Brain microvascular endothelial cell (primary cell): ENCODE data around the gene EXOC1.

Experiments
- DNase-seq: peaks from one replicate; pipeline ENCODE4 v3.0.0-alpha.2; 2020
- H3K27ac ChIP-seq: fragments of 250-450 bp; sonication (Bioruptor Pico); 2 replicates; pipeline ENCODE4 v1.5.1; 2020; ENCODE audit warnings: mild to moderate bottlenecking, moderate library complexity
- H3K27me3 ChIP-seq: fragments of 250-450 bp; sonication (Bioruptor Pico); replicated peaks from 2 replicates; pipeline ENCODE4 v1.5.1; 2020; ENCODE audit warnings: mild to moderate bottlenecking
- H3K36me3 ChIP-seq: fragments of 250-450 bp; sonication (Bioruptor Pico); replicated peaks from 2 replicates; pipeline ENCODE4 v1.5.1; 2020; ENCODE audit warnings: mild to moderate bottlenecking
- H3K4me3 ChIP-seq: 2 replicates; pipeline ENCODE4 v1.5.1; 2011; ENCODE audit warnings: low read depth, mild to moderate bottlenecking, control low read depth, low read length, moderate library complexity
- CTCF ChIP-seq: IDR thresholded peaks from 2 replicates; pipeline ENCODE4 v1.5.1; 2011; ENCODE audit warnings: low read depth, mild to moderate bottlenecking, moderate library complexity, low read length, control low read depth, inconsistent platforms; ENCODE audit errors: missing control alignments
- in situ Hi-C: cut with HindIII; loops from 2 replicates; pipeline ENCODE4 v1.10.0; 2017; ENCODE audit warnings: low sequenced_read_pairs, low pct_ligation_motif_present

Gene EXOC1

GRCh38 chr4:55859711-55860110 lies 6.3 kb downstream of the EXOC1 start:
- Histone ChIP-seq H3K27ac (no peak overlapping the region), H3K36me3 (no peaks in the 10 kb centered on the region), H3K27me3 (no peaks in the 10 kb centered on the region), H3K4me3 (no peak overlapping the region)
- DNase-seq, result no peak
- in situ Hi-C loops, result no loop called here
- TF ChIP-seq CTCF, result no peak

- Histone ChIP-seq H3K4me3 (no peak overlapping the region), H3K27ac (peak overlapping the region; percentile 78), H3K36me3 (peaks cover 9% of the 10 kb centered on the region), H3K27me3 (no peaks in the 10 kb centered on the region)
- in situ Hi-C loops, result no loop called here
- no peak for DNase-seq
- no peak for TF ChIP-seq CTCF
Measured at GRCh38 chr4:55864577-55865223, 11.3 kb downstream of the EXOC1 start.

- no peak for TF ChIP-seq CTCF
- in situ Hi-C loops, result no loop called here
- Histone ChIP-seq H3K36me3 (peaks cover 13% of the 10 kb centered on the region), H3K27me3 (no peaks in the 10 kb centered on the region), H3K4me3 (no peak overlapping the region), H3K27ac (peak overlapping the region; percentile 78)
- DNase-seq, result peak; percentile 36
Measured at GRCh38 chr4:55865228-55865806, 11.9 kb downstream of the EXOC1 start.

GRCh38 chr4:55866290-55866907 lies 13.0 kb downstream of the EXOC1 start:
- peaks cover 20% of the 10 kb centered on the region for H3K36me3 ChIP-seq
- DNase-seq, result peak; percentile 82
- TF ChIP-seq CTCF, result no peak

GRCh38 chr4:55866973-55867574 lies 13.6 kb downstream of the EXOC1 start:
- peak; percentile 84 for TF ChIP-seq CTCF
- Histone ChIP-seq H3K27me3 (no peaks in the 10 kb centered on the region), H3K4me3 (no peak overlapping the region), H3K36me3 (peaks cover 23% of the 10 kb centered on the region), H3K27ac (peak overlapping the region; percentile 78)
- DNase-seq, result peak; percentile 34
- in situ Hi-C loops, result no loop called here

More at GRCh38 chr4:55866290-55866907, 13.0 kb downstream of the EXOC1 start:
- Histone ChIP-seq H3K4me3 (no peak overlapping the region), H3K27ac (peak overlapping the region; percentile 78), H3K27me3 (no peaks in the 10 kb centered on the region)
- in situ Hi-C loops, result no loop called here
